HepG2 (cell line): ENCODE data around the gene CHN2. TPM values are rescaled to one million over a fixed set of nuclear protein-coding genes. Genes with fewer than 3 reads are reported as not detected.

Source experiments
- ATAC-seq: fragments of 200-7000 bp; cut with Tn5 transposase; 3 replicates; pipeline ENCODE4 v1.9.1; 2020; ENCODE audit warnings: mild to moderate bottlenecking, moderate library complexity
- BruUV-seq: library from RNA; stranded (reverse); fragments of 400-500 nt; replicated peaks from 2 replicates; lab custom pipeline; 2021; lab: Mats Ljungman, UMichigan
- CTCF ChIA-PET: fragments of 300-600 bp; formaldehyde crosslinking; extraction: SDS; loops from one replicate; lab custom pipeline; 2021; ENCODE audit warnings: low total read pairs, inconsistent platforms, low intra/inter-chr PET ratio; lab: Yijun Ruan, JAX
- POLR2A ChIA-PET: fragments of 350-600 bp; sonication (Branson Sonifier 250); formaldehyde crosslinking; loops from one replicate; lab custom pipeline; 2020; ENCODE audit warnings: antibody characterized with exemption, inconsistent platforms; lab: Yijun Ruan, JAX
- DNase-seq: peaks from one replicate; pipeline ENCODE4 v3.0.0-alpha.2; 2015; ENCODE audit warnings: low spot score
- FAIRE-seq: peaks from 3 replicates; lab custom pipeline; 2011; peaks lifted over from hg19 to GRCh38; lab: Jason Lieb, UNC
- H2AFZ ChIP-seq: one replicate; pipeline ENCODE4 v1.6.1; 2011; ENCODE audit warnings: low read length, inconsistent platforms
- H3K27ac ChIP-seq: fragments of 300-600 bp; 3 replicates; pipeline ENCODE4 v1.8.0; 2011; ENCODE audit warnings: mixed run types, mild to moderate bottlenecking, mixed read lengths, low read length, inconsistent platforms; ENCODE audit not compliant: insufficient read depth; ENCODE audit errors: extremely low read length
- H3K27me3 ChIP-seq, 2 experiments: fragments of 200-600 bp in 1 of 2; 2 replicates in 1 of 2; 3 replicates in 1 of 2; pipeline versions ENCODE4 v1.6.0 to v1.8.0; 2011; ENCODE audit warnings: low read length in 2 of 2, mild to moderate bottlenecking in 2 of 2, moderate library complexity in 2 of 2, inconsistent platforms in 1 of 2; ENCODE audit not compliant: insufficient read depth in 2 of 2, control insufficient read depth in 1 of 2
- H3K36me3 ChIP-seq, 2 experiments: fragments of 200-600 bp in 1 of 2; replicated peaks in 1 of 2; 2 replicates in 1 of 2; 3 replicates in 1 of 2; pipeline versions ENCODE4 v1.5.1 to v1.8.0; 2011; ENCODE audit warnings: low read length in 2 of 2, inconsistent platforms in 1 of 2; ENCODE audit not compliant: insufficient read depth in 2 of 2, control insufficient read depth in 1 of 2
- H3K4me1 ChIP-seq: 2 replicates; pipeline ENCODE4 v1.5.1; 2012; ENCODE audit warnings: low read length, inconsistent platforms; ENCODE audit not compliant: insufficient read depth
- H3K4me2 ChIP-seq: 2 replicates; pipeline ENCODE4 v1.6.0; 2011; ENCODE audit warnings: low read depth, low read length, inconsistent platforms
- H3K4me3 ChIP-seq, 3 experiments: fragments of 200-600 bp in 1 of 3; sonication (generic), shearing (Covaris generic) in 1 of 3; replicated peaks in 1 of 3; 2 replicates each; pipeline ENCODE4 v1.5.1; 2011 to 2016; ENCODE audit warnings: low read length in 3 of 3, inconsistent platforms in 2 of 3, low read depth in 2 of 3, mild to moderate bottlenecking in 2 of 3, control low read depth in 1 of 3, mixed read lengths in 1 of 3; ENCODE audit not compliant: insufficient read depth in 1 of 3
- H3K79me2 ChIP-seq: one replicate; pipeline ENCODE4 v1.6.1; 2011; ENCODE audit warnings: low read length, inconsistent platforms; ENCODE audit not compliant: insufficient read depth
- H3K9ac ChIP-seq: 2 replicates; pipeline ENCODE4 v1.6.0; 2011; ENCODE audit warnings: mild to moderate bottlenecking, low read depth, low read length, inconsistent platforms; ENCODE audit not compliant: insufficient read depth
- H3K9me3 ChIP-seq: 2 replicates; pipeline ENCODE4 v1.5.1; 2012; ENCODE audit warnings: mild to moderate bottlenecking, low read length
- H4K20me1 ChIP-seq: 2 replicates; pipeline ENCODE4 v1.6.0; 2011; ENCODE audit warnings: inconsistent platforms, mild to moderate bottlenecking, low read length, moderate library complexity; ENCODE audit not compliant: insufficient read depth
- CC2D1A ChIP-seq: sonication (generic); formaldehyde crosslinking; IDR thresholded peaks from 2 replicates; pipeline ENCODE4 v1.8.1; 2023; ENCODE audit warnings: mild to moderate bottlenecking, missing genetic modification reagents
- MEF2D ChIP-seq: sonication (generic); formaldehyde crosslinking; IDR thresholded peaks from 2 replicates; pipeline ENCODE4 v1.5.1; 2020; ENCODE audit warnings: mild to moderate bottlenecking, missing genetic modification reagents
- ZNF510 ChIP-seq: sonication (generic); formaldehyde crosslinking; IDR thresholded peaks from 2 replicates; pipeline ENCODE4 v1.4.0; 2020; ENCODE audit warnings: low read depth, mild to moderate bottlenecking, missing genetic modification reagents
- ZNF556 ChIP-seq: sonication (generic); formaldehyde crosslinking; IDR thresholded peaks from 2 replicates; pipeline ENCODE4 v1.4.0; 2020; ENCODE audit warnings: mild to moderate bottlenecking, missing genetic modification reagents, borderline replicate concordance
- ZNF792 ChIP-seq: IDR thresholded peaks from 2 replicates; pipeline ENCODE4 v1.6.1; 2016
- WGBS: methylation state at CpG from one replicate; pipeline ENCODE4 v1.1.6; 2017; ENCODE audit warnings: low lambda C conversion rate; 5-methylcytosine and 5-hydroxymethylcytosine counted together
- in situ Hi-C: cut with HindIII; loops from 2 replicates; pipeline ENCODE4 v1.10.0; 2017; ENCODE audit warnings: low pct_unique_long_range_greater_than_20kb; ENCODE audit not compliant: extremely low pct_ligation_motif_present
- intact Hi-C: fragments of 100-400 bp; cut with micrococcal nuclease; formaldehyde crosslinking; loops from one replicate; pipeline ENCODE4 v1.10.0; 2022; ENCODE audit not compliant: unreplicated experiment
- polyA plus RNA-seq, 8 experiments: library from polyadenylated mRNA; depleted of rRNA in 3 of 8; stranded (reverse) in 7 of 8; unstranded in 1 of 8; fragments of >200 nt; fragmentation: Illumina TruSeq in 4 of 8; extraction: Trizol in 4 of 8; gene quantifications; 2 replicates each; pipeline versions ENCODE4 v1.2.1 to v1.2.3, GENCODE V29; 2011 to 2016; ENCODE audit warnings: low read depth in 4 of 8, missing spikeins in 1 of 8, mixed read lengths in 1 of 8; ENCODE audit not compliant: insufficient read depth in 1 of 8
- total RNA-seq, 5 experiments: library from RNA; depleted of rRNA; stranded (reverse); fragments of >200 nt; fragmentation: Illumina TruSeq; extraction: Trizol; gene quantifications; 2 replicates each; pipeline ENCODE4 v1.2.3, GENCODE V29; 2016; ENCODE audit warnings: low read depth in 1 of 5
- TF ChIP-seq, protein P1 (sequence below): sonication (generic); formaldehyde crosslinking; IDR thresholded peaks from 2 replicates; pipeline ENCODE4 v1.5.1; 2020; ENCODE audit warnings: missing genetic modification reagents, mild to moderate bottlenecking, borderline replicate concordance
- TF ChIP-seq, protein P2 (sequence below): sonication (generic); formaldehyde crosslinking; conservative IDR thresholded peaks from 2 replicates; pipeline ENCODE4 v1.4.0; 2020; ENCODE audit warnings: missing genetic modification reagents
- TF ChIP-seq, protein P3 (sequence below): sonication (generic); formaldehyde crosslinking; conservative IDR thresholded peaks from 2 replicates; pipeline ENCODE4 v1.5.0; 2020; ENCODE audit warnings: missing genetic modification reagents
- TF ChIP-seq, protein P4 (sequence below): sonication (generic); formaldehyde crosslinking; IDR thresholded peaks from 2 replicates; pipeline ENCODE4 v1.9.0; 2022; ENCODE audit warnings: low read depth, missing genetic modification reagents

Gene CHN2
- total and polyA plus RNA-seq, 2 of the 13 experiments (the other 11 are each of a cell fraction or from before 2014, with no cell fraction given) = 23.5 to 30.5 TPM

DNA sequence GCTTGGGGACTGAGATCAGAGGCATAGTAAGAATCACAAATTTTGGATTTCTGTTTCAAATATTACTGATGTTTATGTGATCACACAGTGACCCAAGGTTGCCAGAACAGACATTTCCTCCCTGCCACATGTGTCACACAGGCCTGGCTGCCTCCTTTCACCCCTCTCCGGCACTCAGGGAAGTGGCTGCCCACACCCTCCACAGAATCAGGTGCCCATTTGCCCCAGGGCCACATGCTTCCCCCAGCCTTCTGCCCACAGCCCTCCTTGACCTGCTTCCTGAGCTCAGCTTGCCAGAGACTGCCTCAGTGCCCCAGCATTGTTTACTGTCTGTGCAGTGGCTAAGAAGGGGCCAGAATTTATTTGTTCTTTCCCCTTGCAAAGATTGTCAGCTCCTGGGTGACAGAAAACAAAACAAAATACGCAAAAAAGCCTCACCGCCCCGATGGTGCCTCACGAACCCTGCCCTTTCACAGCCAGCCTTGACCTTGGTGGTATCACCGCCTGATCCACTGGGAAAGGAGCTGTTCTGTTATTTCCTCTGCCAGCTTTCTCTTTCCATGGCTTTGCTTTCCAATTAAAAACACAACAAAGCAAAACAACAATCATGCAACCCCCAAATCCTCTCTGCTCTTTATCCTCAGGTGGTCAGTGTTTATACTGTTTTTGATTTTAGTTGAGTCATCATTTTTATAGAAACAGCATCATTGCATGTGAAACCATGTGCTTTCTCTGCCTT is 52.8 kb downstream of the CHN2 start:
- H3K4me1 ChIP-seq = peaks cover 53% of the 10 kb centered on the region
- ChIA-PET CTCF (no interaction called here), POLR2A (interaction anchor here (1.1 to 1.7 kb wide), 5 partner anchors 16 to 57 kb away, joined by 3 to 11 read pairs (median 4); no protein-coding TSS in a partner anchor)
- BruUV-seq = no TSS peak
- in situ Hi-C loops = no loop called here
- FAIRE-seq (no peak), ATAC-seq (peak; percentile 22; the same call in 2 of the 3 replicates), DNase-seq (no peak)
- H3K27me3 ChIP-seq = no peaks in the 10 kb centered on the region
- H3K4me3 ChIP-seq = no peak overlapping the region
- no peak overlapping the region for H2AFZ ChIP-seq
- peak overlapping the region; percentile 66 for H3K27ac ChIP-seq
- peaks cover 7 to 15% of the 10 kb centered on the region in 2 experiments; a peak in 4 of 5 replicates for H3K36me3 ChIP-seq
- no peaks in the 10 kb centered on the region for H3K9me3 ChIP-seq
- WGBS = 28% methylated on average over 6 of the region's 6 CpGs
- H3K79me2 ChIP-seq = peaks cover 39% of the 10 kb centered on the region
- peak overlapping the region; percentile 51 for H3K4me2 ChIP-seq
- intact Hi-C loops = loop anchor here (5.0 kb wide), 4 partner anchors 40 to 90 kb away; partner anchors contain the start of gene CHN2
- H3K9ac ChIP-seq = peak overlapping the region; percentile 50; the same call in 1 of the 2 replicates
- H4K20me1 ChIP-seq = no peaks in the 10 kb centered on the region
- TF ChIP-seq CC2D1A (CRISPR knock-in tag) (no peak), ZNF792 (no peak), ZNF556 (CRISPR knock-in tag) (peak; percentile 45; the same call in 1 of the 2 replicates), MEF2D (CRISPR knock-in tag) (no peak), ZNF510 (no peak)
- TF ChIP-seq, protein P1, sequence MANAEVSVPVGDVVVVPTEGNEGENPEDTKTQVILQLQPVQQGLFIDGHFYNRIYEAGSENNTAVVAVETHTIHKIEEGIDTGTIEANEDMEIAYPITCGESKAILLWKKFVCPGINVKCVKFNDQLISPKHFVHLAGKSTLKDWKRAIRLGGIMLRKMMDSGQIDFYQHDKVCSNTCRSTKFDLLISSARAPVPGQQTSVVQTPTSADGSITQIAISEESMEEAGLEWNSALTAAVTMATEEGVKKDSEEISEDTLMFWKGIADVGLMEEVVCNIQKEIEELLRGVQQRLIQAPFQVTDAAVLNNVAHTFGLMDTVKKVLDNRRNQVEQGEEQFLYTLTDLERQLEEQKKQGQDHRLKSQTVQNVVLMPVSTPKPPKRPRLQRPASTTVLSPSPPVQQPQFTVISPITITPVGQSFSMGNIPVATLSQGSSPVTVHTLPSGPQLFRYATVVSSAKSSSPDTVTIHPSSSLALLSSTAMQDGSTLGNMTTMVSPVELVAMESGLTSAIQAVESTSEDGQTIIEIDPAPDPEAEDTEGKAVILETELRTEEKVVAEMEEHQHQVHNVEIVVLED (CRISPR knock-in tag) = no peak
- TF ChIP-seq, protein P2, sequence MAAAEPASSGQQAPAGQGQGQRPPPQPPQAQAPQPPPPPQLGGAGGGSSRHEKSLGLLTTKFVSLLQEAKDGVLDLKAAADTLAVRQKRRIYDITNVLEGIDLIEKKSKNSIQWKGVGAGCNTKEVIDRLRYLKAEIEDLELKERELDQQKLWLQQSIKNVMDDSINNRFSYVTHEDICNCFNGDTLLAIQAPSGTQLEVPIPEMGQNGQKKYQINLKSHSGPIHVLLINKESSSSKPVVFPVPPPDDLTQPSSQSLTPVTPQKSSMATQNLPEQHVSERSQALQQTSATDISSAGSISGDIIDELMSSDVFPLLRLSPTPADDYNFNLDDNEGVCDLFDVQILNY (CRISPR knock-in tag) = no peak
- TF ChIP-seq, protein P3, sequence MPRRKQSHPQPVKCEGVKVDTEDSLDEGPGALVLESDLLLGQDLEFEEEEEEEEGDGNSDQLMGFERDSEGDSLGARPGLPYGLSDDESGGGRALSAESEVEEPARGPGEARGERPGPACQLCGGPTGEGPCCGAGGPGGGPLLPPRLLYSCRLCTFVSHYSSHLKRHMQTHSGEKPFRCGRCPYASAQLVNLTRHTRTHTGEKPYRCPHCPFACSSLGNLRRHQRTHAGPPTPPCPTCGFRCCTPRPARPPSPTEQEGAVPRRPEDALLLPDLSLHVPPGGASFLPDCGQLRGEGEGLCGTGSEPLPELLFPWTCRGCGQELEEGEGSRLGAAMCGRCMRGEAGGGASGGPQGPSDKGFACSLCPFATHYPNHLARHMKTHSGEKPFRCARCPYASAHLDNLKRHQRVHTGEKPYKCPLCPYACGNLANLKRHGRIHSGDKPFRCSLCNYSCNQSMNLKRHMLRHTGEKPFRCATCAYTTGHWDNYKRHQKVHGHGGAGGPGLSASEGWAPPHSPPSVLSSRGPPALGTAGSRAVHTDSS = no peak
- TF ChIP-seq, protein P4, sequence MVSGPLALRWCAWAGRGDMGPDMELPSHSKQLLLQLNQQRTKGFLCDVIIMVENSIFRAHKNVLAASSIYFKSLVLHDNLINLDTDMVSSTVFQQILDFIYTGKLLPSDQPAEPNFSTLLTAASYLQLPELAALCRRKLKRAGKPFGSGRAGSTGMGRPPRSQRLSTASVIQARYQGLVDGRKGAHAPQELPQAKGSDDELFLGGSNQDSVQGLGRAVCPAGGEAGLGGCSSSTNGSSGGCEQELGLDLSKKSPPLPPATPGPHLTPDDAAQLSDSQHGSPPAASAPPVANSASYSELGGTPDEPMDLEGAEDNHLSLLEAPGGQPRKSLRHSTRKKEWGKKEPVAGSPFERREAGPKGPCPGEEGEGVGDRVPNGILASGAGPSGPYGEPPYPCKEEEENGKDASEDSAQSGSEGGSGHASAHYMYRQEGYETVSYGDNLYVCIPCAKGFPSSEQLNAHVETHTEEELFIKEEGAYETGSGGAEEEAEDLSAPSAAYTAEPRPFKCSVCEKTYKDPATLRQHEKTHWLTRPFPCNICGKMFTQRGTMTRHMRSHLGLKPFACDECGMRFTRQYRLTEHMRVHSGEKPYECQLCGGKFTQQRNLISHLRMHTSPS = peak; percentile 43; the same call in 1 of the 2 replicates
